AG04450 (cell line): Measurements from ENCODE around the gene RNPEPL1. TPM values are rescaled to one million over a fixed set of nuclear protein-coding genes. Genes with fewer than 3 reads are reported as not detected.

Source experiments
- CTCF ChIA-PET: fragments of 300-600, 350-600 bp; formaldehyde crosslinking; extraction: SDS; loops from one replicate; lab custom pipeline; 2022; ENCODE audit warnings: antibody characterized with exemption, inconsistent platforms; lab: Charles Lee
- POLR2A ChIA-PET: fragments of 350-600 bp; formaldehyde crosslinking; extraction: SDS; loops from one replicate; lab custom pipeline; 2021; ENCODE audit warnings: antibody characterized with exemption, inconsistent platforms; lab: Yijun Ruan, JAX
- DNase-seq: peaks from one replicate; pipeline ENCODE4 v3.0.0-alpha.2; 2011; ENCODE audit warnings: low read depth, low spot score
- H3K27ac ChIP-seq: one replicate; pipeline ENCODE4 v1.5.1; 2012; ENCODE audit warnings: low read depth, low read length, control low read depth
- H3K27me3 ChIP-seq: one replicate; pipeline ENCODE4 v1.6.0; 2012; ENCODE audit warnings: low read length; ENCODE audit not compliant: control insufficient read depth, insufficient read depth
- H3K4me3 ChIP-seq: 2 replicates; pipeline ENCODE4 v1.5.1; 2011; ENCODE audit warnings: mild to moderate bottlenecking, low read depth, low read length, control low read depth
- H3K9me3 ChIP-seq: 2 replicates; pipeline ENCODE4 v1.5.1; 2012; ENCODE audit warnings: low read length; ENCODE audit not compliant: control insufficient read depth, insufficient read depth
- polyA plus RNA-seq: library from polyadenylated mRNA; depleted of rRNA; stranded (reverse); fragments of >200 nt; gene quantifications from 2 replicates; pipeline ENCODE4 v1.2.3, GENCODE V29; 2011
- TF ChIP-seq, protein P1 (sequence below): IDR thresholded peaks from 2 replicates; pipeline ENCODE4 v1.5.1; 2011; ENCODE audit warnings: low read depth, low read length, control low read depth, inconsistent platforms

The RNPEPL1 gene
- polyA plus RNA-seq, 1 experiment, result 7.2 TPM

GRCh38 chr2:240578110-240578450, 9.8 kb downstream of the RNPEPL1 start:
- ChIA-PET CTCF (interaction anchor here (0.6 to 1.4 kb wide), 2 partner anchors 9 to 11 kb away, joined by 3 to 4 read pairs; no protein-coding TSS in a partner anchor), POLR2A (no interaction called here)
- Histone ChIP-seq H3K27me3 (no peaks in the 10 kb centered on the region), H3K9me3 (no peaks in the 10 kb centered on the region; the same call in 1 of the 2 replicates), H3K4me3 (no peak overlapping the region), H3K27ac (no peak overlapping the region)
- DNase-seq, result no peak
- TF ChIP-seq, protein P1, sequence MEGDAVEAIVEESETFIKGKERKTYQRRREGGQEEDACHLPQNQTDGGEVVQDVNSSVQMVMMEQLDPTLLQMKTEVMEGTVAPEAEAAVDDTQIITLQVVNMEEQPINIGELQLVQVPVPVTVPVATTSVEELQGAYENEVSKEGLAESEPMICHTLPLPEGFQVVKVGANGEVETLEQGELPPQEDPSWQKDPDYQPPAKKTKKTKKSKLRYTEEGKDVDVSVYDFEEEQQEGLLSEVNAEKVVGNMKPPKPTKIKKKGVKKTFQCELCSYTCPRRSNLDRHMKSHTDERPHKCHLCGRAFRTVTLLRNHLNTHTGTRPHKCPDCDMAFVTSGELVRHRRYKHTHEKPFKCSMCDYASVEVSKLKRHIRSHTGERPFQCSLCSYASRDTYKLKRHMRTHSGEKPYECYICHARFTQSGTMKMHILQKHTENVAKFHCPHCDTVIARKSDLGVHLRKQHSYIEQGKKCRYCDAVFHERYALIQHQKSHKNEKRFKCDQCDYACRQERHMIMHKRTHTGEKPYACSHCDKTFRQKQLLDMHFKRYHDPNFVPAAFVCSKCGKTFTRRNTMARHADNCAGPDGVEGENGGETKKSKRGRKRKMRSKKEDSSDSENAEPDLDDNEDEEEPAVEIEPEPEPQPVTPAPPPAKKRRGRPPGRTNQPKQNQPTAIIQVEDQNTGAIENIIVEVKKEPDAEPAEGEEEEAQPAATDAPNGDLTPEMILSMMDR, result no peak

GRCh38 chr2:240578488-240578887, 10.2 kb downstream of the RNPEPL1 start:
- ChIA-PET POLR2A (no interaction called here), CTCF (interaction anchor here (0.6 to 1.4 kb wide), 2 partner anchors 9 to 12 kb away, joined by 3 to 4 read pairs; no protein-coding TSS in a partner anchor)
- no peak overlapping the region for H3K27ac ChIP-seq
- no peaks in the 10 kb centered on the region; the same call in 1 of the 2 replicates for H3K9me3 ChIP-seq
- TF ChIP-seq, protein P1, result no peak
- H3K27me3 ChIP-seq, result no peaks in the 10 kb centered on the region
- H3K4me3 ChIP-seq, result no peak overlapping the region
- DNase-seq, result no peak

GRCh38 chr2:240579071-240579762, 10.9 kb downstream of the RNPEPL1 start:
- H3K9me3 ChIP-seq, result no peaks in the 10 kb centered on the region; the same call in 1 of the 2 replicates
- no peaks in the 10 kb centered on the region for H3K27me3 ChIP-seq
- CTCF ChIA-PET, result interaction anchor here (1.4 to 2.0 kb wide), 2 partner anchors 13 kb away, joined by 4 to 24 read pairs; no protein-coding TSS in a partner anchor
- DNase-seq, result no peak
- H3K27ac ChIP-seq, result no peak overlapping the region
- H3K4me3 ChIP-seq, result no peak overlapping the region
- TF ChIP-seq, protein P1, result no peak
- POLR2A ChIA-PET, result interaction anchor here (1.7 kb wide), 1 partner anchor 18 kb away, joined by 5 read pairs; no protein-coding TSS in a partner anchor

GRCh38 chr2:240579771-240580614, 11.7 kb downstream of the RNPEPL1 start:
- Histone ChIP-seq H3K27ac (peak overlapping the region; percentile 47), H3K4me3 (no peak overlapping the region), H3K27me3 (no peaks in the 10 kb centered on the region), H3K9me3 (no peaks in the 10 kb centered on the region; the same call in 1 of the 2 replicates)
- ChIA-PET CTCF (interaction anchor here (0.9 to 2.0 kb wide), 2 partner anchors 14 to 260 kb away, joined by 4 to 24 read pairs; no protein-coding TSS in a partner anchor), POLR2A (interaction anchor here (1.7 kb wide), 1 partner anchor 19 kb away, joined by 5 read pairs; no protein-coding TSS in a partner anchor)
- no peak for DNase-seq
- TF ChIP-seq, protein P1, result no peak
